Embryonic facial prominence (tissue), 1 donor: ENCODE results near the gene NEU2.
"Not testable (repeated sequence)": the region's sequence is repeated elsewhere in the genome, so short reads cannot be mapped to it uniquely, and the experiment has no call there.

Experiments used
- DNase-seq: peaks from one replicate; pipeline ENCODE4 v3.0.0-alpha.2; 2016; ENCODE audit errors: extremely low spot score

The NEU2 gene

DNA sequence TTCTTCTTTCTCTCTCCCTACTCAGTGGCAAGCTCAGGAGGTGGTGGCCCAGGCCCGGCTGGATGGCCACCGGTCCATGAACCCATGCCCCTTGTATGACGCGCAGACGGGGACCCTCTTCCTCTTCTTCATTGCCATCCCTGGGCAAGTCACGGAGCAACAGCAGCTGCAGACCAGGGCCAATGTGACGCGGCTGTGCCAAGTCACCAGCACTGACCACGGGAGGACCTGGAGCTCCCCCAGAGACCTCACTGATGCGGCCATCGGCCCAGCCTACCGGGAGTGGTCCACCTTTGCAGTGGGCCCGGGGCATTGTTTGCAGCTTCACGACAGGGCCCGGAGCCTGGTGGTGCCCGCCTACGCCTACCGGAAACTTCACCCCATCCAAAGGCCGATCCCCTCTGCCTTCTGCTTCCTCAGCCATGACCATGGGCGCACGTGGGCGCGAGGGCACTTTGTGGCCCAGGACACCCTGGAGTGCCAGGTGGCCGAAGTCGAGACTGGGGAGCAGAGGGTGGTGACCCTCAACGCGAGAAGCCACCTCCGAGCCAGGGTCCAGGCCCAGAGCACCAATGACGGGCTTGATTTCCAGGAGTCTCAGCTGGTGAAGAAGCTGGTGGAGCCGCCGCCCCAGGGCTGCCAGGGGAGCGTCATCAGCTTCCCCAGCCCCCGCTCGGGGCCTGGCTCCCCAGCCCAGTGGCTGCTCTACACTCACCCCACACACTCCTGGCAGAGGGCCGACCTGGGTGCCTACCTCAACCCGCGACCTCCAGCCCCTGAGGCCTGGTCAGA lies 1.8 kb downstream of the NEU2 start:
- DNase-seq: no peak

DNA sequence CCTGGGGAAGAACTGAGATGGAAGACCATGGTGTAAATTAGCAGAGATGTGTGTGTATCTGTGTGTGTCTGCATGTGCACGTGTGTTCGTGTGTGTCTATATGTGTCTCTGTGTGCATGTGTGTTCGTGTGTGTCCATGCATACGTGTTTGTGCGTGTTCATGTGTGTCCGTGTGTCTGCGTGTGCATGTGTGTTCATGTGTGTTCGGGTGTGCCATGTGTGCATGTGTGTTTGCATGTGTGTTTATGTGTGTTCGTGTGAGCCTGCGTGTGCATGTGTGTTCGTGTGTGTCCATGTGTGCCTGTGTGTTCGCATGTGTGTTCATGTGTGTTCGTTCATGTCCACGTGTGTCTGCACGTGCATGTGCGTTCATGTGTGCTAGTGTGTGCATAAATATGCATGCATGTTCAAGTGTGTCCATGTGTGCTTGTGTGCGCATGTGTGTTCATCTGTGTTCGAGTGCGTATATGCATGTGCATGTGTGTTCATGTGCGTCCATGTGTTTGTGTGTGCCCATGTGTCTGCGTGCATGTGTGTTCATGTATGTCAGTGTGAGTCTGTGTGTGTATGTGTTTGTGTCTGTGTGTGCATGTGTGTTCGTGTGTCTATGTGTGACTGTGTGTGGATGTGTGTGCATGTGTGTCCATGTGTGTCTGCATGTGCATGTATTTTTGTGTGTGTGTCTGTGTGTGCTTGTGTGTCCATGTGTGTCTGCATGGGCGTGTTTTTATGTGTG lies 3.1 kb downstream of the NEU2 start:
- no peak for DNase-seq

DNA sequence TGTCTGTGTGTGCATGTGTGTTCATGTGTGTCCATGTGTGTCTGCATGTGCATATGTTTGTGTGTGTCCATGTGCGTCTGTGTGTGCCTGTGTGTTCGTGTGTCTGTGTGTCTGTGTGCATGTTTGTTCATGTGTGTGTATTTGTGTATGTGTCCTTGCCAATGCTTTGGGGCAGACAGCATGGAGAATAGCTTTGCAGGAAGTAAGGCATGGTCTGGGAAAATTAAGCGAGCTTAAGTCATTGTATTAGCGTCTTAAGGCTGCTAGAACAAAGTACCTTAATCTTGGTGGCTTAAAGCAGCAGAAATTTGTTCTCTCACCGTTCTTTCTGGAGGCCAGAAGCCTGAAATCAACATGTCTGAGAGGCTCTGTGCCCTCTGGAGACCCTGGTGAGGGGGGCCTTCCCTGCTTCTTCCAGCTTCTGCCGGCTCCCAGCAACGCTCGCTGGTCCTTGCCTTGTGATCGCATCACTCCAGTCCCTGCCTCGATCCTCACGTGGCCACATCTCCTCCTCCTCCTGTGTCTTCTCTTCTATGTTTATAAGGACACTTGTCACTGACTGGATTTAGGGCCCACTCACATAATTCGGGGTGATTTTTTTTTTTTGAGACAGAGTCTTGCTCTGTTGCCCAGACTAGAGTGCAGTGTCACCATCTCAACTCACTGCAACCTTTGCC lies 3.8 kb downstream of the NEU2 start:
- DNase-seq: no peak

DNA sequence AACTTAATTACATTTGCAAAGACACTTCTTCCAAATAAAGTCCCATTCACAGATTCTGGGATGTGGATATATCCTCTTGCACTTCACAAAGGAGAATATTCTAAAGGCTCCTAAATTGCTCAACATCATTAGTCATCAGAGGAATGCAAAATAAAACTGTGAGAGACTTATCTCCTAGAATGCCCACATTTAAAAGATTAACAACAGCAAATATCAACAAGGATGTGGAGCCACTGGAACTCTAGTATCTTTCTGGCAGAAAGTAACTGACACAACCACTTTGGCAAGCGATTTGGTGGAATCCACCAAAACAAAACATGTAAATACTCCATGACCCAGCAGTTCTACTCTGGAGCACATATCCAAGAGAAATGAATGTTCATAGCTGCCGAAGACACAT lies 4.6 kb downstream of the NEU2 start:
- DNase-seq: no peak

DNA sequence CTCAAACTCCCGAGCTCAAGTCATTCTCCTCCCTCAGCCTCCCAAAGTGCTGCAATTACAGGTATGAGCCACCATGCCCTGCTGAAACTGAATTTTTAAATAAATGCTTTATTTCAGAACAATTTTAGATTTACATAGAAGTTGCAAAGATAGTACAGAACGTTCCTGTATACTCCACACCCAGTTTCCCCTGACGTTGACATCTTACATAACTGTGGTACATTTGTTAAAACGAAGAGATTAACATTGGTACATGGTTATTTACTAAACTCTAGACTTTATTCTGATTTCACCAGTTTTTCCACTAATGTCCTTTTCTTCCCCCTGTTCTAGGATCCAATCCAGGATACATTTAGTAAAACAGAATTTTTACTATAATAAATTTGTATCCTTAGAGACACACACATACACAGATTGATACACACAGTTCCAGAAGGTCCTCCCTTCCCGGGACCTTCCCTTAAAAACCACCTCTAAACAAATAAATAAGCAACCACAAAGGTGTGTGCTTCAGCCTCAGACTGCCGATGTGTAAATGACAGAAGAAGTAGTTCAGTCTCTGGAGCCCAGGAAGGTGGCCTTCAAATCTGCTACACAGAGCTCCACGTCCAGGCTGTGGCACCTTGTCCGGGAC lies 6.9 kb downstream of the NEU2 start:
- no peak for DNase-seq

DNA sequence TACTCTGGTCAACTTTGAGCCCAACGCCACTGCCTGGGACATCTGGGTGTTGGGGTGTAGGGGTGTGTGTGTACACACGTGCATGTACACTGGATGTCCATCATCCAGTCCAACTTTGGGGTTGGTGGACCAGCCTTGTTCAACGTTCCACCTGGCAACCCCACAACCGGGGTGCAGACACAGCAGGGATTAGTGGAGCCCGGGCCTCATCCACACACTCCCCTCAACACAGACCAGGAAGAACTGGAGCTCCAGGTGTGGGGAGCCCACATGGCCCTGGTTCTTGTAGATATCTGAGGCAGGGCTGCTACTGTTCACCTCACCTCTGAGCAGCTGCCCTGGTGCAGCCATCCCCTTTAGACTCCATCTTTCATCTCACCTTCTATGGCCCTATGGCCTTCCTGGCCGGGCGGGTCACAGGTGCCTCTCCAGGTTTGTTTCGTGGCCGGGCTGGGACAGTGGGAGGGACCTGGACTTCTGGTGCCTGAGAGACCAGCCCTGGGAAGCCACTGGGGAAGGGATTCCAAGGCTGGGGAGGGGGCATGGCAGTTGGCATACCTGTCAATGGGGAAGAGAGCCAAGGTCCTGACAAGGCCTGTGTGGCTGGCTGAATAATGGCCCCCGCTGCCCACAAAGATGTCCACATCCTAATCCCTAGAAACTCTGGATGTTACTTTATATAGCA lies 7.5 kb downstream of the NEU2 start:
- no peak for DNase-seq

DNA sequence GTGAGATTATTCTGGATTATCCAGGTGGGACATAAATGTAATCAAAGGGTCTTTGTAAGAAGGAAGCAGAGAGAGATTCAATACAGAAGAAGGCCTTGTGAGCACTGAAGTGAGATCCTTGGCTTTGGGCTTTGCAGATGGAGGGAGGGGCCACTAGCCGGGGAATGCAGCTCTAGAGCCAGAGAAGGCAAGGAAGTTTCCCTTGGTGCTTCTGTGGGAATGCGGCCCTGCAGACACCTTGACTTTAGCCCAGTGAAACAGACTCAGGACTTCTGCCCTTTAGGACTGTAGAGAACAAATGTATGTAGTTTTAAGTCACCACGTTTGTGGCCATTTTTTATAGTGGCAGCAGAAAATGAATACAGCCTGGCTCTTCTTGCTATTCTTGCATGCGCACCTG lies 8.1 kb downstream of the NEU2 start:
- no peak for DNase-seq

DNA sequence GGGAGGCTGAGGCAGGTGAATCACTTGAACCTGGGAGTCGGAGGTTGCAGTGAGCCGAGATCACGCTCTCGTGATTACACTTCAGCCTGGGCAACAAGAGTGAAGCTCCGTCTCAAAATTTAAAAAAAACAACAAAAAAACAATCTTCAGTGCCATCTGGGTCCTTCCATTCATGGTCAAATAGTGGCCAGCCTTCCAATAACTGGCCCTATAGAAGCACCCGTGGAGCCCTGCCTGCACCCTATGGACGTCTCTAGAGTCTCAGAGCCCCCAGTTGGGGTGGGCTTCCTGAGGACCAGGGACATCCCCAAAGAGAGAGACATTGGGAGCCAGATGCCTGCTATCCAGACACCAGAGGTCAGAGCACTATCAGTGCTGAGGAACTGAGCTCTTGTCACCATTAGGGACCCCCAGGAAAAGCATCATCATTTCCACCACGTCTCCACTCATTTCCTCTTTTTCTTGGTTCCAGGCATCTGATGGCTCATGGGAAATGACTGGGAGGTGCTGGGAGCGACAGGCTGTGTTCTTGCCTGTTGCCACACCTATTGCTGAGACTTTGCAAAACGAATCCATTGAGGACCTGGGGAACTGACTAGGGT lies 9.4 kb downstream of the NEU2 start:
- DNase-seq: no peak

DNA sequence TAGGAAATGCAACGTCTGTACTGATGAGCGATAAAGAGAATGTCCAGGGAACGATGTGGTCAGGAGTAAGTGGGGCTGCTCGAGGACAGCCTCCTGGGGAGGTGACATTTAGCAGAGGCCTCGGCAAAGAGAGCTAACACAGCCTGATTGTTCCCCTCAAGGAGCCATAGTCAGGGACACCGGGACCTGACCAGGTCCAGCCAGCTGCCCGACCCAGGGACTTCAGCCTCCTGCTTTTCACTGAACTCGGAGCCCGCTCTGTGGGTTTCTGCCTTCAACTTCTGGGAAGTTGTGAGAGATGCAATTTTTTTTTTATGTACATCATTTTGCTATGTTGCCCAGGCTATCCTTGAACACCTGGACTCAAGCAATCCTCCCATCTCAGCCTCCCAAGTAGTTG lies 10.1 kb downstream of the NEU2 start:
- DNase-seq: no peak

DNA sequence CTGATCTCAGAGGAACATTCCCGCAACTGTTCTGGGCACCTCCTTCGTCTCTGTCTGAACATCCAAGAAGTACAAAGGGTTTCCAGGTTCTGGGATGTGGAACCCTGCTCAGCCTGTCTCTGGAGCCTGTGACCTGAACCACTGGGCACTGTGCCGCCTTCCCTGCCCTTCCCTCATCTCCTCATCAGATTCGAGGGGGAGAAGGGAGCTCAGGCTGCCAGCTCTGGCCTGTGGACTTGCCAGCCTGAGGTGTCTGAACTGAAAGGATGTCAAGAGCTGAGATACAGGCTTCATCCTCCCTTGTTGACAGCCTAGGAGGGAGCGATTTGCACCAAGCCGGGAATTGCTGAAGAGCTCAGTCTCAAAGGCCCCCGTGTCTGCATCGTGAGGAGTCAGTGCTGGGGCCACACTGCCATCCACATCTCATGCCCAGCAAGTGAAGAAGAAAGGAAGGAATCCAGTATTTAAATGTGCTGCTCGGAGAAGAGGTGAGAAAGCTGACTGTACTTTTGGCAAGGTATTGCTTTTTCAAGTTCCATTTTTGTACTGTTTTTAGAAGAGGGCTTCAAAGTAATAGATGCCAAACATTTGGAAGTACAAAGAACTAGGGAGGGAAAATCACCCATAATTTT lies 12.6 kb downstream of the NEU2 start:
- DNase-seq: no peak

DNA sequence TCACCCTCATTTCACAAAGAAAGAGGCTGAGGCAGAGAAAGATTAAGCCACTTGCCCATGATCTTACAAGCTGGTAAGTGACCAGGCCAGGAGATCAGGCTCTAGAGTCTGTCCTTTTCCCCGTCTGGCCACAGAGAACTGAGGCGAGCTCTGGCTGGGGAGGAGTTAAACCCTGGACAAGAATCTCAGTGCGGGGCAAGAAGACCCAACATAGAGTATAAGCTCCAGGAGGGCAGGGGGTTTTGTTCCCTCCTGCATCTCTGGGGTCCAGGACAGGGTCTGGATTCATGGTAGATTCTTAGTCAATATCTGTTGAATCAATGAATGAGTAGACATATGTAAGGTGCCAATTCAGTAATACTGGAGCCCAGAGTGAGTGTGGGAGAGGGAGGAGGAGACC lies 14.7 kb downstream of the NEU2 start:
- DNase-seq: no peak

DNA sequence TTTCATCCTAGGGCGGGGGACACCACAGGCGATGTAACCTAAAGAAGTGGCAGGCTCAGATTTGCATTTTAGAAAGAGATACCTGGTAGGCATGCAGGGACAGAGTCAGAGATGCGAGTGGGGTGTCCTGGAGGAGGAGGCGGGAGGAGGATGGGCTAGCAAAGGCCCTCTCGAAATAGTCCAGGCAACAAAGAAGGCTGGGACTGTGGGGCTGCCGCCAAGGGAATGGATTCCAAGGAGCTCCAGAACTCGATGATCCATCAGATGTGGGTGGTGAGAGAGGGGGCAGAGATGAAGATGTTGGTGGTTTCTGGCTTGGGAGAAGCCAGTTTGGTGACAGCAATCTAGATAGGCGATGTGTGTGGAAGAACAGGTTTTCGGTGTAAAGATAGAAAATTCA lies 15.2 kb downstream of the NEU2 start:
- no peak for DNase-seq

DNA sequence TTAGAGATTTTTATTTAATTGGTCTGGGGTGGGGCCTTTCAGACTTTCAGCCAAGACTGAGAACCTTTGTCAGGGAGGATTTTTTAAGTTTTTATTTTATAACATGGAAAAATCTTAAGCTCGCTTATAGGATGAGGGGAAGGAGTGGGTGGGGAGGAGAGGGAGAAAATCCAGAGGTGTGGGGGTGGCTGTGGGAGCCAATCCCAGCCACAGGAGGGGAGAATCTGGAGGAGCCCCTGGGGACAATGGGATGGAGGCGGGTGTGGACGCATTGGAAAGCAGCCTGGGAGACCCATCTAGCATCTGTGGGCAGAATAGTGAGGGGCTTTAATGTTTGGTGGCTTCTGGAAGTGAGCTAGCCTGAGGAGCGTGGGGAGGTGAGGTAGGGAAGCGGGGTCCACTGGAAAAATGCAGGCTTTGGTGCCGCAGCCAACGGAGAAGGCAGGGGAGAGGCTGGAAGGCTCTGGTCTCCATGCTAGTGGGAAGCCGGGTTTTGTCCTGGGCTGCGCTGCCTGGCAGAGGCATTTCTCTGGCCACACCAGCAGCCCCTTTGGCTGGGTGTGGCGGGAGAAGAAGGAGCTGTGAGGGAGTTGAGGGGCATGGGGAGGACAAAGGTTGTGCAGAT lies 16.2 kb downstream of the NEU2 start:
- no peak for DNase-seq

DNA sequence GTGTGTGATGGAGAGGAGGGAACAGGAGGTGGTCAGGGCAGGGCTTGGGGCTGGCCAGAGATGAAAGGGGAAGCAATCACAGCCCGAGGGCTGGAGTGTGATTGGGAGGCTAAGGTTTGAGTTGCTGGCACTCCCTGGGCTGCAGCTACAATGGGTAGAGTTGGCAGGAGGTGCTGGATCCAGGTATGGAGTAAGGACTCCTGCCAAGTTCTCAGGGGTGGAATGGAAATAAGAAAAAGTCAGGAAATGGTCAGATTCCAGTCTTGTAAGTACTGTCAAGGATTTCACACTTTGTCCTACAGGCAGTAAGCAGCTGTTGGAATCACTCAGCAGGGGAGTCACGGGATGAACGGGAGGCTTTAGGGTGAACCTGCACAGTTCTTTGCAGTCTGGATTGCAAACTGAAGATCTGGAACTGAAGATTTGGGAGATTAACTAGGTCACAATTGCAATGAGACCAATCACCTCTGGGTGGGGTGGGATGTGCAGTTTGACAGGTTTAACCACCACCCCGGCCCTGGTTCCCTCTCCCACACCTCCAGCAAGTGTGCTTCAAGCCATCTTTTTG lies 16.8 kb downstream of the NEU2 start:
- DNase-seq: no peak

DNA sequence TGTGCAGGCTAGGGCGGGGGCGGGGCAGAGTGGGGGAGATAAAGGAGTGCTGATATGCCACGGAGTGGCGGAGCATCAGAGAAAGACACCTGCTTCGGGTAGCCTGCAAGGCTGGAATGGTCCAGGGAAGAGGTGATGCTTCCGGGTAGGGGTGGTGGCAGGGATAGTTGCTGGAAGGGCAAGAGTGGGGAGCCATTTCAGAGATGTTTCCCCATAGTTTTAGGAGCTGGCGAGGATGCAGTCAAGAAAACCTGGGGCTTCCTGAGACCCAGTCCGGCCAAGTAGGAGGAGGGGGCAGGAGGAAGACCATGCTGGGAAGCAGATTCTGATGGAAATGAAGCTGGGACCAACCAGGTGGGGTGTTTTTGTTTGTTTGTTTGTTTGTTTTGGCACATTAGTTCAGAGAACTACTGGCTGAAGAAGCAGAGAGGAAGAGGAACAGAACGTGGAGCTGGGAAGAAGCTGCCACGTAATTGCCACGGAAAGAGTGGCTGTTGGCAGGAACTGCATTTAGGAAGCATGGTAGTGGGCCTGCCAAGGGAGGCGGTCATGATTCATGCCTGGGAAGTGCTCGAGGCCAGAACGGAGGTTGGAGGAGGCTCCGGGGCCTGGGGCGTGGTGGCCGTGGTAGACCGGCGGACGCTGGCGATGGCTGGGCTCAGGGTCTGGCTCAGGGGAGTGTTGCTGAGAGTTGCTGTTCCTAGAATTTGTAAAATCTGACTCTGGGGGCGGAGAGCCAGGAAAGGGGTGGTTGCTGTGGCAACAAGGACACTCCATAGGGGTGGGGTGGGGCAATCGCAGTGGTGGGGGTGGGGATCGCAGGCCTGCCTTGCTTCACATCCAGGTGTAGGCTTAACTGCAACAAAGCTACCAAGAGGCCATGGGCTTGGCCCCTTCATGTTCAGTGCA lies 19.0 kb downstream of the NEU2 start:
- DNase-seq: no peak

DNA sequence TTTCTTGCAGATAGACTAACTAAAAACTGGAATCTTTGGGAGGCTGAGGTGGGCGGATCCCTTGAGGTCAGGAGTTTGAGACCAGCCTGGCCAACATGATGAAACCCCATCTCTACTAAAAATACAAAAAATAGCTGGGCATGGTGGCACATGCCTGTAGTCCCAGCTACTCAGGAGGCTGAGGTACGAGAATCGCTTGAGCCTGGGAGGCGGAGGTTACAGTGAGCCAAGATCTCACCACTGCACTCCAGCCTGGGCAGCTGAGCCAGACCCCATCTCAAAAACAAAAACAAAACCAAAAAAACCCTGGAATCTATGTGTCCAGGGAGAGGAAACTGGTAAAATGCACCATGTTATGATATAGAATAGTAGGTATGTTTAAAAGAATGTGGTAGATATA lies 20.0 kb downstream of the NEU2 start:
- DNase-seq: not testable (repeated sequence)

DNA sequence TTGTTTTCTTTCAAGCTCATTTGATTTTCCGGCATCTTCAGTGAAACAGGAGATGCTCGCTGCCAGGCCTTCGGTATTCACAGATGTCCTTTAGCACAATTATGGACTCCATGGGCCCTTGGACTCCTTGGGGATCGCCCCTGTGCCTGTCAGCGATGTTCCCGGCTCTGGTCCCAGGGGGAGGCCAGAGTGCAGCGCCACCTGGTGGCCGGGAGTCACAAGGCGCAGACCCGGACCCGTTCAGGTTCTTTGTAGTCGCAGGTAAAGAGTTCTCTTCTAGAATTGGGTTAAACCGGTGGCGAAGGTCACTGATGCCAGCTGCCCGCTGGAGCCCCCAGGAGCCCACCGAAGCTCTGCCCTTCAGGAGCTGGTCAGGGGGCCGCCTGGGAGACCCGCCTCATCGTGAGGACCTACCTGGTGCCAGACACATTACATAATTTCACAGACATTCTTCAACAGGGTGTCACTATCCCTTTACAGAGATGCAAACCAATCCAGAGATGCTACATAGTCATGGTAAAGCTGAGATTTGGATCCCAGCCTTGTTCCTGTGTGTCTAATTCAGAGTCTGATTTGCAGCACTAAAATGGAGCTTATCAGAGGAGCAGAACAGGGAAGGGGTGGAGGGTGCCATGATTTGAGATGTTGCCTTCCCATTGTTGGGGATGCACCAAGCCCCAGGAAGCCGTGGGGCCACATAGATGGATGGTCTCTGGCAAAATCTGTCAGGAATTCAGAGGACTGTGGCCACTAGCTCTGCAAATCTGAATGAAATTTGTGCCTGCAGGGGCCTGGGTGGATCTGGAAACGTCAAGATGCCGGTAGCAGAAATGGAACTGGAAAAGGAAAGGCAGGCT lies 21.7 kb downstream of the NEU2 start:
- no peak for DNase-seq

DNA sequence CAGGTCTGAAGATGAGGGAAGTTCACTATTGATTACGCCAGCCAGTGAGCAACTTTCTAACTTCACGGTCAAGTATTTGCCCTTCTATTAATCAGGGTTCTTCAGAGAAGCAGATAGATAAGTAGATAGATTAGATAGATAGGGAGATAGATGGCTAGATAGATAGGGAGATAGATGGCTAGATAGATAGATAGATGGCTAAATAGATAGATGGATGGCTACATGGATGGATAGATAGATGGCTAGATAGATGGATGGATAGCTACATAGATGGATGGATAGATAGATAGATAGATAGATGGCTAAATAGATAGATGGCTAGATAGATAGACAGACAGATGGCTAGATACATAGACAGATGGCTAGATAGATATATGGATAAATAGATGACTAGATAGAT lies 22.9 kb downstream of the NEU2 start:
- DNase-seq: no peak
